Vagina (tissue), 2 donors: ENCODE measurements around the gene SH3BP2. TPM values are rescaled to one million over a fixed set of nuclear protein-coding genes. Genes with fewer than 3 reads are reported as not detected.

Experiments
- DNase-seq, 2 donors: peaks; one replicate each; pipeline ENCODE4 v3.0.0-alpha.2; 2017; ENCODE audit errors: extremely low spot score in 2 of 2
- H3K27ac ChIP-seq: fragments of 200-600 bp; sonication (generic); one replicate; pipeline ENCODE4 v1.5.1; 2019
- H3K27me3 ChIP-seq: fragments of 200-600 bp; sonication (generic); one replicate; pipeline ENCODE4 v1.5.1; 2019
- H3K36me3 ChIP-seq, 2 donors: fragments of 200-600 bp; sonication (generic); one replicate each; pipeline ENCODE4 v1.5.1; 2017 to 2019
- H3K4me1 ChIP-seq: fragments of 200-600 bp; sonication (generic); one replicate; pipeline ENCODE4 v1.5.1; 2019
- H3K4me3 ChIP-seq, 2 donors: fragments of 200-600 bp; sonication (generic); 1 replicate in 1 of 2; 2 replicates in 1 of 2; pipeline ENCODE4 v1.5.1; 2016 to 2019
- H3K9me3 ChIP-seq: fragments of 200-600 bp; sonication (generic); one replicate; pipeline ENCODE4 v1.5.1; 2019
- CTCF ChIP-seq, 3 experiments: fragments of 450-650 bp in 2 of 3; fragments of 200-600 bp in 1 of 3; sonication (generic) in 1 of 3; IDR thresholded peaks; one replicate each; pipeline ENCODE4 v1.5.1; 2017 to 2019; ENCODE audit warnings: antibody characterized with exemption in 3 of 3, mild to moderate bottlenecking in 2 of 3, moderate library complexity in 2 of 3
- POLR2A ChIP-seq, 2 donors: fragments of 450-650 bp; IDR thresholded peaks; one replicate each; pipeline ENCODE4 v1.6.1; 2017; ENCODE audit warnings: antibody characterized with exemption in 2 of 2, mild to moderate bottlenecking in 2 of 2, moderate library complexity in 2 of 2
- POLR2AphosphoS5 ChIP-seq, 2 donors: sonication (generic); formaldehyde crosslinking; IDR thresholded peaks; one replicate each; pipeline ENCODE4 v1.9.0; 2017; ENCODE audit warnings: antibody characterized with exemption in 2 of 2, mild to moderate bottlenecking in 2 of 2, low read depth in 1 of 2; ENCODE audit not compliant: insufficient read depth in 1 of 2
- intact Hi-C: fragments of 100-400 bp; cut with DNase I; formaldehyde crosslinking; loops from one replicate; pipeline ENCODE4 v1.15.1; 2023
- total RNA-seq: library from RNA; depleted of rRNA; stranded (reverse); fragments of >200 nt; gene quantifications from one replicate; pipeline ENCODE4 v1.2.3, GENCODE V29; 2016

Gene SH3BP2
- total RNA-seq, 1 donor from 2014 or later = 102 TPM

- no peak for TF ChIP-seq CTCF (IDR thresholded peaks at IDR 0.05)
- no peak for TF ChIP-seq POLR2AphosphoS5 (IDR thresholded peaks at IDR 0.05; ENCODE audit: insufficient read depth in 1 of 2, low read depth in 1 of 2)
- no peak for TF ChIP-seq POLR2A (IDR thresholded peaks at IDR 0.05)
- Histone ChIP-seq H3K27ac (no peak overlapping the region), H3K9me3 (no peaks in the 10 kb centered on the region), H3K4me3 (no peak overlapping the region), H3K4me1 (peaks cover 80% of the 10 kb centered on the region), H3K27me3 (no peaks in the 10 kb centered on the region), H3K36me3 (peaks cover 0 to 5% of the 10 kb centered on the region in 2 donors)
- DNase-seq = no peak
- intact Hi-C loops = no loop called here
Observed at GRCh38 chr4:2859514-2859913, 66.6 kb downstream of the SH3BP2 start.

DNA sequence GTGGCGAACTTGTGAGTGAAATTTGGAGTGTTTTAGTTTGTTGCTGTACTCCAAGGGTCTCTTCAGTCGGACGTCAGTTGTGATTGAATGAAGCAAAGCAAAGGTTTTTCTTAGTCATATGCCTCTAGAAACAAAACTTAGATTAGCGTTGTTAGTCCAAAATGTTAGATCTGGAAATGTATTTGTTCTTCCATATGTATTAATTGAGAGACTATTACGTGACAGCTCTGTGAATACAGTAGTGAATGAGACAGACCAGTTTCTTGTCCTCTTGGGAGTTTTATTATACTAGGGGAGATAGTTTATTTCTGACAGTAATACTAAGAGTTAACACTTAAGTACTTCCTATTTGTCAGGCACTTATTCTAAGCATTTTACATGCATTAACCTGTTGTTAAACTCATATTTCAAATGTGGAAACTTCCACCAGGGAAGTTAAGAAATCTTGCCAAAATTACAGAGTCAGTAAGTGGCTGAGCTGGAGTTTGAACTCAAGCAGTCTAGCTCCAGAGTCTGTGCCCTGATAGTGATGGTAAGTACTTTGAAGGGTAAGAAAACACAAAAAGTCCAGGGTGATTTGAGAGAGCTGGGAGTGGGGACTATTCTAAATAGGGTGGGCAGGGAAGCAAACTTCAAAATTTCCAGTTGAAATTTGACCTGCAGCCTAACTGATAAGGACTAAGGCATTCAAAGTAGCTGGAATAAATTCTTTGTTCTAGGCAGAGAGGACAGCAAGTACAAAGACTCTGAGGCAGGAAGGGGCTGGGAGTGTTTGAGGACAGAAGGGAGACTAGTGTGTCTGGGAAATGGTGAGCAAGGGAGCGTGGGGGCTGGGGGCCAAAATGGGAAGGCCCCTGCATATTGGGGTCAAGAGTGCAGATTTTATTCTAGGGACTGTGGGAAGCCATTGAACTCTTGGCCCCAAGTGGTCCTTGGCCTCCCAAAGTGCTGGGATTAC, 67.8 kb downstream of the SH3BP2 start:
- no peak for TF ChIP-seq POLR2A (IDR thresholded peaks at IDR 0.05)
- TF ChIP-seq POLR2AphosphoS5 (IDR thresholded peaks at IDR 0.05; ENCODE audit: insufficient read depth in 1 of 2, low read depth in 1 of 2) = peak in 1 of 2 donors; percentile 19
- TF ChIP-seq CTCF (IDR thresholded peaks at IDR 0.05) = no peak
- Histone ChIP-seq H3K36me3 (no peaks in the 10 kb centered on the region), H3K27me3 (no peaks in the 10 kb centered on the region), H3K9me3 (no peaks in the 10 kb centered on the region), H3K27ac (no peak overlapping the region), H3K4me3 (no peak overlapping the region), H3K4me1 (peaks cover 83% of the 10 kb centered on the region)
- intact Hi-C loops = no loop called here
- DNase-seq = no peak

- intact Hi-C loops = no loop called here
- Histone ChIP-seq H3K27ac (peak overlapping the region; percentile 3), H3K27me3 (no peaks in the 10 kb centered on the region), H3K36me3 (no peaks in the 10 kb centered on the region), H3K9me3 (no peaks in the 10 kb centered on the region), H3K4me1 (peaks cover 89% of the 10 kb centered on the region), H3K4me3 (no peak overlapping the region)
- no peak for TF ChIP-seq CTCF (IDR thresholded peaks at IDR 0.05)
- TF ChIP-seq POLR2A (IDR thresholded peaks at IDR 0.05) = no peak
- TF ChIP-seq POLR2AphosphoS5 (IDR thresholded peaks at IDR 0.05; ENCODE audit: insufficient read depth in 1 of 2, low read depth in 1 of 2) = no peak
- DNase-seq = no peak
Observed at GRCh38 chr4:2861631-2862436, 68.9 kb downstream of the SH3BP2 start.

DNA sequence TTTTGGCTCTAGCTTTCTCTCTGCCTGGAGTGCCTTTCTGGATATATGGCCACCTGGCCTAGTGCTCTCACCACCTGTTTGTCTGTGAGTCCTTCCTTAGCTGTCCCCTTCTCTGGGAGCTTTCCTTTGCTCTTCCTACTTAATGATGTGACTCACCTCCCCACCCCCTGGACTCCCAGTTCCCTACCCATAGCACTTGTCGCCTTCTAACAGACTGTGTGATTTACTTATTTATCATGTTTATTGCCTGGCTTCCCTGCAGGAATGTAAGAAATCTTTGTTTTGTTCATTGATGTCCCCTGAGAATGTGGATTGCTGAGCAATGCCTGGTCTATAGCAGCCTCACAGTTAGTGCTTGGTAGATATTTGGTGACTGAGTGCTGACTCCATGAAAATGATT, 69.6 kb downstream of the SH3BP2 start:
- DNase-seq = no peak

DNA sequence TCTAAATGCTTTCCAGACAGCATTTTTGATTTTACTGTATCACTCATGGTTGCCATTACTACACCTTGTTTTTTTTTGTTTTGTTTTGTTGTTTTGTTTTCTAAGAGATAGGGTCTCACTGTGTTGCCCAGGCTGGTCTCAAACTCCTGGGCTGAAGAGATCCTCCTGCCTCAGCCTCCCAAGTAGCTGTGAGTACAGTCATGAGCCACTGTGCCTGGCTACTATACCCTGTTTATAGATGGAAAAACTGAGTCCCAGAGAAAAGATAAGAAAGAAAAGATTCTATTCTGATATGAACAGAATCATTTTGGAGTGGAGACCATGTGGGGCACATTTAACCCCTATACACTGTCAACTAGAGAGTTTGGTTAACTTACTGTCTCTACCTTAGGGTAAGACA, 70.8 kb downstream of the SH3BP2 start:
- Histone ChIP-seq H3K9me3 (no peaks in the 10 kb centered on the region), H3K4me1 (peaks cover 91% of the 10 kb centered on the region), H3K27ac (no peak overlapping the region), H3K27me3 (no peaks in the 10 kb centered on the region), H3K36me3 (no peaks in the 10 kb centered on the region), H3K4me3 (no peak overlapping the region)
- no peak for DNase-seq
- intact Hi-C loops = no loop called here
- no peak for TF ChIP-seq POLR2A (IDR thresholded peaks at IDR 0.05)
- TF ChIP-seq CTCF (IDR thresholded peaks at IDR 0.05) = no peak
- TF ChIP-seq POLR2AphosphoS5 (IDR thresholded peaks at IDR 0.05; ENCODE audit: insufficient read depth in 1 of 2, low read depth in 1 of 2) = no peak

More for the DNA sequence above, 69.6 kb downstream of the SH3BP2 start:
- intact Hi-C loops = no loop called here
- H3K27me3 ChIP-seq = no peaks in the 10 kb centered on the region
- TF ChIP-seq POLR2A (IDR thresholded peaks at IDR 0.05) (no peak), POLR2AphosphoS5 (IDR thresholded peaks at IDR 0.05; ENCODE audit: insufficient read depth in 1 of 2, low read depth in 1 of 2) (no peak)
- peaks cover 92% of the 10 kb centered on the region for H3K4me1 ChIP-seq
- peak overlapping the region; percentile 3 for H3K27ac ChIP-seq
- H3K4me3 ChIP-seq = no peak overlapping the region
- no peaks in the 10 kb centered on the region for H3K36me3 ChIP-seq
- no peaks in the 10 kb centered on the region for H3K9me3 ChIP-seq
